ENCODE measurements around the gene EGFR.

Gene EGFR

GRCh38 chr7:55050281-55050680 lies 31.5 kb downstream of the EGFR start:
- H3K4me2 ChIP-seq (ENCODE audit: low read depth, low read length, poor library complexity, severe bottlenecking), result no peak overlapping the region

GRCh38 chr7:55052081-55052480 lies 33.3 kb downstream of the EGFR start:
- H3K9me2 ChIP-seq (replicated peaks; ENCODE audit: low read depth, low read length), result no peaks in the 10 kb centered on the region
- no peak overlapping the region for H3K9ac ChIP-seq (ENCODE audit: low read depth, low read length, poor library complexity, severe bottlenecking)
- no peaks in the 10 kb centered on the region for H3F3A ChIP-seq (ENCODE audit: low read depth)
- H3K27me3 ChIP-seq (ENCODE audit: insufficient read depth, low read length, poor library complexity, severe bottlenecking), result no peaks in the 10 kb centered on the region
- no peaks in the 10 kb centered on the region for H3K36me3 ChIP-seq (ENCODE audit: insufficient read depth, low read length)
- TF ChIP-seq CTCF (conservative IDR thresholded peaks at IDR 0.05; ENCODE audit: low read length) (no peak), EZH2phosphoT487 (IDR thresholded peaks at IDR 0.05; ENCODE audit: borderline replicate concordance) (no peak)
- H3K79me2 ChIP-seq (ENCODE audit: insufficient read depth, low read length), result no peaks in the 10 kb centered on the region
- no peak overlapping the region for H3K4me3 ChIP-seq (ENCODE audit: low read length, poor library complexity, severe bottlenecking)
- H3K4me2 ChIP-seq (ENCODE audit: low read depth, low read length, poor library complexity, severe bottlenecking), result no peak overlapping the region
- no peaks in the 10 kb centered on the region for H3K4me1 ChIP-seq (ENCODE audit: insufficient read depth, low read length, poor library complexity, severe bottlenecking)
- no peak overlapping the region for H2AFZ ChIP-seq (ENCODE audit: low read length)
- H4K20me1 ChIP-seq (ENCODE audit: insufficient read depth, low read length, poor library complexity, severe bottlenecking), result no peaks in the 10 kb centered on the region
- peaks cover 5% of the 10 kb centered on the region; the same call in 1 of the 2 replicates for H3K9me3 ChIP-seq (ENCODE audit: insufficient read depth, low read depth, low read length)

More at GRCh38 chr7:55050281-55050680, 31.5 kb downstream of the EGFR start:
- Histone ChIP-seq H3F3A (ENCODE audit: low read depth) (no peaks in the 10 kb centered on the region), H4K20me1 (ENCODE audit: insufficient read depth, low read length, poor library complexity, severe bottlenecking) (no peaks in the 10 kb centered on the region), H3K4me1 (ENCODE audit: insufficient read depth, low read length, poor library complexity, severe bottlenecking) (no peaks in the 10 kb centered on the region), H3K27me3 (ENCODE audit: insufficient read depth, low read length, poor library complexity, severe bottlenecking) (no peaks in the 10 kb centered on the region), H3K9ac (ENCODE audit: low read depth, low read length, poor library complexity, severe bottlenecking) (no peak overlapping the region), H3K79me2 (ENCODE audit: insufficient read depth, low read length) (no peaks in the 10 kb centered on the region), H3K4me3 (ENCODE audit: low read length, poor library complexity, severe bottlenecking) (no peak overlapping the region), H2AFZ (ENCODE audit: low read length) (no peak overlapping the region), H3K9me2 (replicated peaks; ENCODE audit: low read depth, low read length) (no peaks in the 10 kb centered on the region), H3K36me3 (ENCODE audit: insufficient read depth, low read length) (no peaks in the 10 kb centered on the region), H3K9me3 (ENCODE audit: insufficient read depth, low read depth, low read length) (no peaks in the 10 kb centered on the region; the same call in 1 of the 2 replicates)
- TF ChIP-seq CTCF (conservative IDR thresholded peaks at IDR 0.05; ENCODE audit: low read length) (no peak), EZH2phosphoT487 (IDR thresholded peaks at IDR 0.05; ENCODE audit: borderline replicate concordance) (no peak)

GRCh38 chr7:55052741-55053427 lies 34.1 kb downstream of the EGFR start:
- no peaks in the 10 kb centered on the region for H3K36me3 ChIP-seq (ENCODE audit: insufficient read depth, low read length)
- no peak for TF ChIP-seq CTCF (conservative IDR thresholded peaks at IDR 0.05; ENCODE audit: low read length)
- TF ChIP-seq EZH2phosphoT487 (IDR thresholded peaks at IDR 0.05; ENCODE audit: borderline replicate concordance), result no peak
- H3F3A ChIP-seq (ENCODE audit: low read depth), result no peaks in the 10 kb centered on the region
- H3K4me1 ChIP-seq (ENCODE audit: insufficient read depth, low read length, poor library complexity, severe bottlenecking), result no peaks in the 10 kb centered on the region
- H3K9me3 ChIP-seq (ENCODE audit: insufficient read depth, low read depth, low read length), result peaks cover 5% of the 10 kb centered on the region; the same call in 1 of the 2 replicates
- H4K20me1 ChIP-seq (ENCODE audit: insufficient read depth, low read length, poor library complexity, severe bottlenecking), result no peaks in the 10 kb centered on the region
- no peaks in the 10 kb centered on the region for H3K27me3 ChIP-seq (ENCODE audit: insufficient read depth, low read length, poor library complexity, severe bottlenecking)
- no peak overlapping the region for H2AFZ ChIP-seq (ENCODE audit: low read length)
- no peak overlapping the region for H3K9ac ChIP-seq (ENCODE audit: low read depth, low read length, poor library complexity, severe bottlenecking)
- no peak overlapping the region for H3K4me2 ChIP-seq (ENCODE audit: low read depth, low read length, poor library complexity, severe bottlenecking)
- no peaks in the 10 kb centered on the region for H3K9me2 ChIP-seq (replicated peaks; ENCODE audit: low read depth, low read length)
- no peak overlapping the region for H3K4me3 ChIP-seq (ENCODE audit: low read length, poor library complexity, severe bottlenecking)
- no peaks in the 10 kb centered on the region for H3K79me2 ChIP-seq (ENCODE audit: insufficient read depth, low read length)

Measured in Loucy (cell line).